ENCODE results near the gene ZP4.

Gene ZP4

GRCh38 chr1:237921306-237921705 is 30.6 kb upstream of the ZP4 start:
- Mint-ChIP-seq H3K4me1 (peaks cover 27% of the 10 kb centered on the region), H3K9me3 (peaks cover 25% of the 10 kb centered on the region), H3K4me3 (no peak overlapping the region), H3K36me3 (ENCODE audit: low read depth) (no peaks in the 10 kb centered on the region), H3K27me3 (ENCODE audit: low read depth, poor library complexity) (peaks cover 8% of the 10 kb centered on the region), H3K27ac (no peak overlapping the region)
- no peak for TF ChIP-seq CTCF (IDR thresholded peaks at IDR 0.05)
- no peak for DNase-seq

GRCh38 chr1:237913345-237913744 is 22.6 kb upstream of the ZP4 start:
- H3K4me3 Mint-ChIP-seq = no peak overlapping the region
- TF ChIP-seq CTCF (IDR thresholded peaks at IDR 0.05) = no peak
- peaks cover 18% of the 10 kb centered on the region for H3K4me1 Mint-ChIP-seq

GRCh38 chr1:237911911-237912310 is 21.2 kb upstream of the ZP4 start:
- H3K36me3 Mint-ChIP-seq (ENCODE audit: low read depth) = no peaks in the 10 kb centered on the region
- no peak overlapping the region for H3K4me3 Mint-ChIP-seq

More at GRCh38 chr1:237913345-237913744, 22.6 kb upstream of the ZP4 start:
- Mint-ChIP-seq H3K27ac (no peak overlapping the region), H3K9me3 (peaks cover 29% of the 10 kb centered on the region), H3K27me3 (ENCODE audit: low read depth, poor library complexity) (peaks cover 6% of the 10 kb centered on the region), H3K36me3 (ENCODE audit: low read depth) (no peaks in the 10 kb centered on the region)
- no peak for DNase-seq

GRCh38 chr1:237910834-237911233 is 20.1 kb upstream of the ZP4 start:
- no peak for DNase-seq
- Mint-ChIP-seq H3K4me3 (no peak overlapping the region), H3K27me3 (ENCODE audit: low read depth, poor library complexity) (peaks cover 4% of the 10 kb centered on the region), H3K4me1 (no peaks in the 10 kb centered on the region), H3K27ac (no peak overlapping the region), H3K36me3 (ENCODE audit: low read depth) (no peaks in the 10 kb centered on the region), H3K9me3 (peaks cover 8% of the 10 kb centered on the region)
- TF ChIP-seq CTCF (IDR thresholded peaks at IDR 0.05) = no peak

More at GRCh38 chr1:237911911-237912310, 21.2 kb upstream of the ZP4 start:
- peaks cover 6% of the 10 kb centered on the region for H3K27me3 Mint-ChIP-seq (ENCODE audit: low read depth, poor library complexity)
- H3K9me3 Mint-ChIP-seq = peaks cover 18% of the 10 kb centered on the region
- DNase-seq = no peak
- no peak for TF ChIP-seq CTCF (IDR thresholded peaks at IDR 0.05)
- no peak overlapping the region for H3K27ac Mint-ChIP-seq
- H3K4me1 Mint-ChIP-seq = peaks cover 4% of the 10 kb centered on the region

GRCh38 chr1:237903961-237904360 is 13.2 kb upstream of the ZP4 start:
- H3K4me1 Mint-ChIP-seq = no peaks in the 10 kb centered on the region
- H3K9me3 Mint-ChIP-seq = no peaks in the 10 kb centered on the region
- no peaks in the 10 kb centered on the region for H3K36me3 Mint-ChIP-seq (ENCODE audit: low read depth)
- H3K27me3 Mint-ChIP-seq (ENCODE audit: low read depth, poor library complexity) = peaks cover 3% of the 10 kb centered on the region
- H3K27ac Mint-ChIP-seq = no peak overlapping the region
- H3K4me3 Mint-ChIP-seq = no peak overlapping the region
- TF ChIP-seq CTCF (IDR thresholded peaks at IDR 0.05) = no peak
- DNase-seq = no peak

- Mint-ChIP-seq H3K27me3 (ENCODE audit: low read depth, poor library complexity) (no peaks in the 10 kb centered on the region), H3K36me3 (ENCODE audit: low read depth) (no peaks in the 10 kb centered on the region), H3K4me1 (no peaks in the 10 kb centered on the region), H3K4me3 (no peak overlapping the region), H3K27ac (no peak overlapping the region), H3K9me3 (no peaks in the 10 kb centered on the region)
- no peak for TF ChIP-seq CTCF (IDR thresholded peaks at IDR 0.05)
- DNase-seq = no peak
These were observed 12.4 kb upstream of the ZP4 start for GRCh38 chr1:237902960-237903743.
